SK-N-SH (cell line): ENCODE measurements around the gene ARL8A. TPM values are rescaled to one million over a fixed set of nuclear protein-coding genes. Genes with fewer than 3 reads are reported as not detected.

ENCODE experiments used
- CTCF ChIA-PET: fragments of 300-600, 350-600 bp; formaldehyde crosslinking; extraction: SDS; loops from one replicate; lab custom pipeline; 2021; lab: Yijun Ruan, JAX
- POLR2A ChIA-PET: fragments of 350-600 bp; sonication (Branson Sonifier 250); formaldehyde crosslinking; extraction: SDS; loops from one replicate; lab custom pipeline; 2020; ENCODE audit warnings: antibody characterized with exemption, inconsistent platforms; lab: Yijun Ruan, JAX
- DNase-seq: peaks from one replicate; pipeline ENCODE4 v3.0.0; 2012
- H2AFZ ChIP-seq: fragments of 200-600 bp; sonication (generic); 2 replicates; pipeline ENCODE4 v1.8.1; 2016; ENCODE audit warnings: antibody characterized with exemption, mild to moderate bottlenecking, low read depth
- H3F3A ChIP-seq: fragments of 200-600 bp; sonication (generic); replicated peaks from 2 replicates; pipeline ENCODE3; 2016; ENCODE audit warnings: antibody characterized with exemption, mild to moderate bottlenecking; ENCODE audit not compliant: insufficient read depth
- H3K27ac ChIP-seq, 2 experiments: fragments of 200-500 bp in 1 of 2; fragments of 200-600 bp in 1 of 2; sonication (Bioruptor generic) in 1 of 2; sonication (generic), shearing (Covaris generic) in 1 of 2; 2 replicates each; pipeline versions ENCODE4 v1.5.1 to v1.6.1; 2014 to 2016; ENCODE audit warnings: low read depth in 2 of 2, inconsistent platforms in 1 of 2, low read length in 1 of 2, mild to moderate bottlenecking in 1 of 2, mixed read lengths in 1 of 2
- H3K27me3 ChIP-seq: fragments of 200-600 bp; sonication (generic), shearing (Covaris generic); 2 replicates; pipeline ENCODE4 v1.6.1; 2016; ENCODE audit warnings: mixed run types; ENCODE audit not compliant: insufficient read depth
- H3K36me3 ChIP-seq, 2 experiments: fragments of 200-500 bp in 1 of 2; fragments of 200-600 bp in 1 of 2; sonication (Bioruptor generic) in 1 of 2; sonication (generic) in 1 of 2; replicated peaks in 1 of 2; 2 replicates each; pipeline versions ENCODE3 to v1.5.1; 2014 to 2016; ENCODE audit warnings: low read length in 1 of 2, mild to moderate bottlenecking in 1 of 2; ENCODE audit not compliant: insufficient read depth in 2 of 2, control insufficient read depth in 1 of 2
- H3K4me1 ChIP-seq, 2 experiments: fragments of 200-500 bp in 1 of 2; fragments of 200-600 bp in 1 of 2; sonication (Bioruptor generic) in 1 of 2; sonication (generic), shearing (Covaris generic) in 1 of 2; 2 replicates each; pipeline versions ENCODE4 v1.5.1 to v1.6.1; 2014 to 2016; ENCODE audit warnings: low read depth in 1 of 2, low read length in 1 of 2, mixed run types in 1 of 2; ENCODE audit not compliant: insufficient read depth in 2 of 2, control insufficient read depth in 1 of 2
- H3K4me2 ChIP-seq: fragments of 200-600 bp; sonication (generic), shearing (Covaris generic); 2 replicates; pipeline ENCODE4 v1.6.1; 2017; ENCODE audit warnings: mixed run types
- H3K4me3 ChIP-seq, 2 experiments: fragments of 200-500 bp in 1 of 2; fragments of 200-600 bp in 1 of 2; sonication (Bioruptor generic) in 1 of 2; sonication (generic), shearing (Covaris generic) in 1 of 2; 2 replicates each; pipeline versions ENCODE4 v1.5.1 to v1.8.1; 2014 to 2016; ENCODE audit warnings: low read depth in 2 of 2, inconsistent platforms in 1 of 2, low read length in 1 of 2, mild to moderate bottlenecking in 1 of 2, mixed read lengths in 1 of 2, moderate library complexity in 1 of 2
- H3K79me2 ChIP-seq: fragments of 200-600 bp; sonication (generic); 2 replicates; pipeline ENCODE4 v1.8.1; 2017; ENCODE audit warnings: mild to moderate bottlenecking; ENCODE audit not compliant: insufficient read depth
- H3K9ac ChIP-seq: fragments of 200-600 bp; sonication (generic); 2 replicates; pipeline ENCODE4 v1.6.1; 2017; ENCODE audit warnings: mixed run types
- H3K9me2 ChIP-seq: fragments of 200-600 bp; sonication (generic); 2 replicates; pipeline ENCODE4 v1.6.1; 2017; ENCODE audit warnings: mixed run types
- H3K9me3 ChIP-seq: fragments of 200-600 bp; sonication (generic); 2 replicates; pipeline ENCODE4 v1.6.1; 2017; ENCODE audit warnings: mixed run types, mild to moderate bottlenecking, moderate library complexity
- H4K20me1 ChIP-seq: fragments of 200-600 bp; sonication (generic); 2 replicates; pipeline ENCODE4 v1.6.1; 2017; ENCODE audit warnings: mild to moderate bottlenecking, mixed run types; ENCODE audit not compliant: insufficient read depth
- ELF1 ChIP-seq: IDR thresholded peaks from 2 replicates; pipeline ENCODE4 v1.4.0; 2012
- EP300 ChIP-seq, 2 experiments: IDR thresholded peaks; 2 replicates each; pipeline versions ENCODE4 v1.4.0 to v1.6.1; 2012; ENCODE audit warnings: borderline replicate concordance in 1 of 2, low read depth in 1 of 2, low read length in 1 of 2
- FOSL2 ChIP-seq: IDR thresholded peaks from 2 replicates; pipeline ENCODE4 v1.4.0; 2012; ENCODE audit warnings: low read depth, mild to moderate bottlenecking, moderate library complexity, borderline replicate concordance
- IRF3 ChIP-seq: fragments of 150-350 bp; IDR thresholded peaks from 2 replicates; pipeline ENCODE4 v1.6.1; 2016; ENCODE audit warnings: mild to moderate bottlenecking, low read depth, low read length
- MAX ChIP-seq: IDR thresholded peaks from 2 replicates; pipeline ENCODE4 v1.4.0; 2012; ENCODE audit warnings: low read depth
- MXI1 ChIP-seq: IDR thresholded peaks from 2 replicates; pipeline ENCODE4 v1.6.1; 2012; ENCODE audit warnings: mild to moderate bottlenecking, low read depth, low read length, improper control_type of control experiment
- NFIC ChIP-seq: IDR thresholded peaks from 2 replicates; pipeline ENCODE4 v1.4.0; 2012; ENCODE audit warnings: borderline replicate concordance
- NRF1 ChIP-seq: IDR thresholded peaks from 2 replicates; pipeline ENCODE4 v1.6.1; 2012; ENCODE audit warnings: low read depth, mild to moderate bottlenecking, low read length
- PBX3 ChIP-seq: IDR thresholded peaks from 2 replicates; pipeline ENCODE4; 2012
- POLR2AphosphoS5 ChIP-seq: IDR thresholded peaks from 2 replicates; pipeline ENCODE4 v1.6.1; 2012; ENCODE audit warnings: low read depth, low read length
- RAD21 ChIP-seq: IDR thresholded peaks from 2 replicates; pipeline ENCODE4 v1.6.1; 2012; ENCODE audit warnings: mild to moderate bottlenecking, low read length
- RCOR1 ChIP-seq: fragments of 150-350 bp; IDR thresholded peaks from 2 replicates; pipeline ENCODE4 v1.6.1; 2017; ENCODE audit warnings: antibody characterized with exemption, low read length
- REST ChIP-seq: IDR thresholded peaks from 2 replicates; pipeline ENCODE4 v1.6.1; 2012; ENCODE audit warnings: mild to moderate bottlenecking, low read depth, low read length, moderate library complexity
- RXRA ChIP-seq: IDR thresholded peaks from 2 replicates; pipeline ENCODE4 v1.4.0; 2012; ENCODE audit warnings: low read depth, mild to moderate bottlenecking, borderline replicate concordance
- SMC3 ChIP-seq: IDR thresholded peaks from 2 replicates; pipeline ENCODE4 v1.6.1; 2012; ENCODE audit warnings: low read depth, low read length, improper control_type of control experiment
- YY1 ChIP-seq: IDR thresholded peaks from 2 replicates; pipeline ENCODE4 v1.4.0; 2012; ENCODE audit warnings: low read depth, mild to moderate bottlenecking
- ZBTB33 ChIP-seq: IDR thresholded peaks from 2 replicates; pipeline ENCODE4 v1.4.0; 2012; ENCODE audit warnings: low read depth, borderline replicate concordance
- WGBS: methylation state at CpG from one replicate; pipeline ENCODE4 v1.1.6; 2017; ENCODE audit warnings: low lambda C conversion rate; 5-methylcytosine and 5-hydroxymethylcytosine counted together
- polyA plus RNA-seq, 3 experiments: library from polyadenylated mRNA; depleted of rRNA; stranded (reverse); fragments of >200 nt; gene quantifications; 2 replicates each; pipeline ENCODE4 v1.2.3, GENCODE V29; 2012

ARL8A gene
- polyA plus RNA-seq, 1 of the 3 experiments (the other 2 are of a cell fraction) = 66.9 TPM

- TF ChIP-seq IRF3 (no peak), ELF1 (no peak), RAD21 (no peak), EP300 (IDR thresholded peaks at IDR 0.05; ENCODE audit: borderline replicate concordance in 1 of 2, low read depth in 1 of 2, low read length in 1 of 2) (no peak), ZBTB33 (no peak), YY1 (no peak), MXI1 (no peak), RXRA (no peak), PBX3 (no peak)
These were observed 18.9 kb downstream of the ARL8A start (continued) for GRCh38 chr1:202125611-202126010.

GRCh38 chr1:202124142-202124541 is 20.4 kb downstream of the ARL8A start:
- H3K9ac ChIP-seq = no peak overlapping the region
- no peak for DNase-seq
- H3K36me3 ChIP-seq = no peaks in the 10 kb centered on the region
- no peaks in the 10 kb centered on the region for H3K9me3 ChIP-seq
- peaks cover 0 to 9% of the 10 kb centered on the region in 2 experiments; a peak in 1 of 4 replicates for H3K4me1 ChIP-seq
- 74% methylated on average over 7 of the region's 7 CpGs for WGBS
- no peak overlapping the region for H3K4me2 ChIP-seq
- no peak overlapping the region for H3K4me3 ChIP-seq
- H3K27ac ChIP-seq = no peak overlapping the region
- POLR2A ChIA-PET = no interaction called here
- no peaks in the 10 kb centered on the region for H3K79me2 ChIP-seq
- TF ChIP-seq ELF1 = no peak
- TF ChIP-seq EP300 (IDR thresholded peaks at IDR 0.05; ENCODE audit: borderline replicate concordance in 1 of 2, low read depth in 1 of 2, low read length in 1 of 2) = no peak
- no peak for TF ChIP-seq MAX
- TF ChIP-seq SMC3 = no peak
- no peak for TF ChIP-seq NFIC
- no peak for TF ChIP-seq RAD21
- no peak for TF ChIP-seq POLR2AphosphoS5
- no peak for TF ChIP-seq RXRA
- TF ChIP-seq FOSL2 = no peak
- TF ChIP-seq MXI1 = no peak
- no peak for TF ChIP-seq PBX3
- TF ChIP-seq RCOR1 = no peak
- TF ChIP-seq REST = no peak
- TF ChIP-seq NRF1 = no peak
- TF ChIP-seq, all 33 proteins: peak for 0
- Histone ChIP-seq H3K27me3 (no peaks in the 10 kb centered on the region), H3F3A (peaks cover 3% of the 10 kb centered on the region), H3K9me2 (no peaks in the 10 kb centered on the region), H2AFZ (no peak overlapping the region), H4K20me1 (no peaks in the 10 kb centered on the region)
- CTCF ChIA-PET = interaction anchor here (1.6 to 12.0 kb wide), 3 partner anchors 9 to 118 kb away, joined by 5 to 411 read pairs (median 161); partner anchors contain the start of gene ELF3
